Stomach (tissue), 4 donors: ENCODE measurements around the gene MACROH2A1.

Source experiments
- CTCF ChIP-seq, 7 experiments: fragments of 450-650 bp in 4 of 7; fragments of 200-600 bp in 3 of 7; sonication (generic) in 3 of 7; IDR thresholded peaks; one replicate each; pipeline ENCODE4 v1.5.1; 2016 to 2019; ENCODE audit warnings: antibody characterized with exemption in 7 of 7, control low read depth in 2 of 7, mild to moderate bottlenecking in 1 of 7
- POLR2A ChIP-seq, 4 donors: fragments of 450-650 bp; IDR thresholded peaks; one replicate each; pipeline ENCODE4 v1.6.1; 2016; ENCODE audit warnings: antibody characterized with exemption in 4 of 4, control low read depth in 2 of 4, mild to moderate bottlenecking in 1 of 4, moderate library complexity in 1 of 4

GRCh38 chr5:135382106-135382790, 16.8 kb downstream of the MACROH2A1 start:
- TF ChIP-seq POLR2A (IDR thresholded peaks at IDR 0.05) (no peak), CTCF (IDR thresholded peaks at IDR 0.05) (no peak)
